Measurements from ENCODE around the gene LILRB5. TPM values are rescaled to one million over a fixed set of nuclear protein-coding genes. Genes with fewer than 3 reads are reported as not detected.
"Not testable (repeated sequence)": the region's sequence is repeated elsewhere in the genome, so short reads cannot be mapped to it uniquely, and the experiment has no call there.

The LILRB5 gene
- total RNA-seq, 1 experiment from 2014 or later: 0.07 TPM

DNA sequence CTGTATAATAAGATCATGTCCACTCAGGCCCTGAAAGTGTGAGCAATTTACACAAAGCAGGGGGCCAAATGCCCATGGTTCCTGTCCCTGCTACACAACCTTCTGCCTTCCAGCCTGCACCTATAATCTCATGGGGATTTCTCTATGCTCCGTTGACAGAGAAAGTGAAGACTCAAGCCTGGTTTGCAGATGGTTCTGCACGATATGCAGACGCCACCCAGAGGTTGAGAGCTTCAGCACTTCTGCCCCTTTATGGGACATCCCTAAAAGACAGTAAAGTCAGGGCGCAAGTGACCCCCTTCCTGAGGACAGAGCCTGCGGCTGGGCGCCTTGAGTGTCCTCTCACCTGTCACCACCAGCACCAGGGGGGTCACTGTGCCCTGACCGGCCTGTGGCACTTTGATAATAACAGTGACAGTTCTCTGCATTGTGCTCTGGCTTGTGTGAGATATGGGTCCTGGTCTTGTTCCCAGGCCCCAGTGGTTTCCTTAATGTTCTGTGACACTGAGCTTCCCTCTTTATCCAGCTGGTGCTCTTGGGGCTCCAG is 40.8 kb upstream of the LILRB5 start:
- H3K36me3 Mint-ChIP-seq: no peaks in the 10 kb centered on the region
- H3K4me1 Mint-ChIP-seq: peaks cover 4% of the 10 kb centered on the region
- H3K4me3 Mint-ChIP-seq: no peak overlapping the region
- no peak for TF ChIP-seq TCF7 (CRISPR knock-in tag; IDR thresholded peaks at IDR 0.05; ENCODE audit: low read depth)
- TF ChIP-seq, protein P1, sequence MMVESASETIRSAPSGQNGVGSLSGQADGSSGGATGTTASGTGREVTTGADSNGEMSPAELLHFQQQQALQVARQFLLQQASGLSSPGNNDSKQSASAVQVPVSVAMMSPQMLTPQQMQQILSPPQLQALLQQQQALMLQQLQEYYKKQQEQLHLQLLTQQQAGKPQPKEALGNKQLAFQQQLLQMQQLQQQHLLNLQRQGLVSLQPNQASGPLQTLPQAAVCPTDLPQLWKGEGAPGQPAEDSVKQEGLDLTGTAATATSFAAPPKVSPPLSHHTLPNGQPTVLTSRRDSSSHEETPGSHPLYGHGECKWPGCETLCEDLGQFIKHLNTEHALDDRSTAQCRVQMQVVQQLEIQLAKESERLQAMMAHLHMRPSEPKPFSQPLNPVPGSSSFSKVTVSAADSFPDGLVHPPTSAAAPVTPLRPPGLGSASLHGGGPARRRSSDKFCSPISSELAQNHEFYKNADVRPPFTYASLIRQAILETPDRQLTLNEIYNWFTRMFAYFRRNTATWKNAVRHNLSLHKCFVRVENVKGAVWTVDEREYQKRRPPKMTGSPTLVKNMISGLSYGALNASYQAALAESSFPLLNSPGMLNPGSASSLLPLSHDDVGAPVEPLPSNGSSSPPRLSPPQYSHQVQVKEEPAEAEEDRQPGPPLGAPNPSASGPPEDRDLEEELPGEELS (CRISPR knock-in tag; IDR thresholded peaks at IDR 0.05): no peak
- TF ChIP-seq KAT7 (CRISPR knock-in tag; IDR thresholded peaks at IDR 0.05; ENCODE audit: borderline replicate concordance): no peak
- POLR2A ChIA-PET: interaction anchor here (1.0 kb wide), 1 partner anchor 106 kb away, joined by 3 read pairs; no protein-coding TSS in a partner anchor
- peaks cover 56% of the 10 kb centered on the region for H3K27me3 Mint-ChIP-seq (ENCODE audit: low read depth)
- H3K9me3 Mint-ChIP-seq: no peaks in the 10 kb centered on the region
- no peak overlapping the region for H3K27ac Mint-ChIP-seq
- ATAC-seq (peak; percentile 62), DNase-seq (ENCODE audit: low spot score) (no peak)
- CTCF ChIA-PET: interaction anchor here (0.6 to 3.4 kb wide), 7 partner anchors 19 to 125 kb away, joined by 3 to 28 read pairs (median 4); partner anchors contain the start of genes MBOAT7 and TMC4

DNA sequence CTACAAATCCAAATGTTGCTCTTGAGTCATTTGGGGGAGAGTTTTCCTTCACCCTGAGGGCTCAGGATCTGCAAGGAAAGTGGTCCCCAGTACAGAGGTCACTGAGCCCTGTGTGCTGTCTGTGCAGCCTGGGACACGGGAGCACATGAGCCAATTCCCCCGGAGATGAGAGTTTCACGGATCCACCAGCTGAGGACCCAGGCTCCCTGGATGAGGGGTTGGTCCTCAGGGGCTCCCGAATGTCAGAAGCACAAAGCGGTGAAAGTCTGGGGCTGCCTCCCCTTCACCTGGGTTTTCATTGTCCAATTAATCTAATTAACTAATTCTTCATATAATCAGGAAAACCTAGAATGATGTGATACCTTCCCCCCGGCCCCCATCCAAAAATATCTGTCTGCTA is 37.5 kb upstream of the LILRB5 start:
- Mint-ChIP-seq H3K36me3 (no peaks in the 10 kb centered on the region), H3K9me3 (no peaks in the 10 kb centered on the region), H3K27ac (no peak overlapping the region), H3K4me1 (peaks cover 4% of the 10 kb centered on the region), H3K27me3 (ENCODE audit: low read depth) (peaks cover 54% of the 10 kb centered on the region), H3K4me3 (no peak overlapping the region)
- DNase-seq (ENCODE audit: low spot score) (no peak), ATAC-seq (no peak)
- CTCF ChIA-PET: no interaction called here
- POLR2A ChIA-PET: interaction anchor here (0.6 kb wide), 1 partner anchor 961 kb away, joined by 4 read pairs; no protein-coding TSS in a partner anchor
- no peak for TF ChIP-seq ZNF263 (CRISPR knock-in tag; IDR thresholded peaks at IDR 0.05; ENCODE audit: low read depth)

DNA sequence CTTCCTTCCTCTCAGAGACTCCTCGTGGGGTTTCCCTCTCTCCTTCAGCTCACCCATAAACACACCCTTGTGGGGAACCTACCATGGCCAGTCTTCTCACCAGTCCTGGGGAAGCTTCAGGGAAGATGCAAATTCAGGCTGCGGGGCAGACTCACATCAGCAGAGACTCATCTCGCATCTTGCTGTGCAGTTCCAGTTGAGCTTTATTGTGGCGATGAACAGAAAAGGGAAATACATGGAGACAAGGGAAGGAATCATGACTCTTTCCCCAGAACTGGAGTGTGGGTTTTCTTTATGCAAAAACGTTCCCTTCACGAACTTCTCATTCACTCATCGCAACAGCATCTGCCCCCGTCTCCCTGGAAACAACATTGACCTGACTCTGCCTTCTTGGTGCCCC is 32.1 kb upstream of the LILRB5 start:
- POLR2A ChIA-PET; CTCF ChIA-PET; ATAC-seq; H3K9me3 Mint-ChIP-seq; DNase-seq (ENCODE audit: low spot score); H3K4me1 Mint-ChIP-seq; H3K27ac Mint-ChIP-seq; H3K36me3 Mint-ChIP-seq; H3K4me3 Mint-ChIP-seq: not testable (repeated sequence)
- peaks cover 32% of the 10 kb centered on the region for H3K27me3 Mint-ChIP-seq (ENCODE audit: low read depth)

DNA sequence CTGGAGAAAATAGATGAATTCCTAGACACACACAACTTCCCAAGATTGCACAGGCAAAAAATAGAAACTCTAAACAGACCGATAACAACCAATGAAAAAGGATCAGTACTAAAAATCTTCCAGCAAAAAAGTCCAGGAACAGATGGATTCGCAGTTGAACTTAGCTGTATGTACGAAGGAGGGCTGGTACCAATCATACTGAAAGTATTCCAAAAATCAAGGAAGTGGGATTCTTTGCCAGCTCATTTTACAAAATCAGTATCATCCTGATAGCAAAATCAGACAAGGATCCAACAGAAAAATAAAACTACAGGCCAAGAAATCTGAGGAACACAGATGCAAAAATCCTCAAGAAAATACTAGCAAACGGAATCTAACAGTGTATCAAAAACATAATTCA is 30.4 kb upstream of the LILRB5 start:
- H3K4me3 Mint-ChIP-seq: no peak overlapping the region
- H3K4me1 Mint-ChIP-seq: no peaks in the 10 kb centered on the region
- peaks cover 17% of the 10 kb centered on the region for H3K27me3 Mint-ChIP-seq (ENCODE audit: low read depth)
- TF ChIP-seq ZNF219 (CRISPR knock-in tag; IDR thresholded peaks at IDR 0.05; ENCODE audit: borderline replicate concordance) (no peak), ZNF263 (CRISPR knock-in tag; IDR thresholded peaks at IDR 0.05; ENCODE audit: low read depth) (no peak), NFE2L1 (CRISPR knock-in tag; IDR thresholded peaks at IDR 0.05) (no peak)
- TF ChIP-seq, protein P2, sequence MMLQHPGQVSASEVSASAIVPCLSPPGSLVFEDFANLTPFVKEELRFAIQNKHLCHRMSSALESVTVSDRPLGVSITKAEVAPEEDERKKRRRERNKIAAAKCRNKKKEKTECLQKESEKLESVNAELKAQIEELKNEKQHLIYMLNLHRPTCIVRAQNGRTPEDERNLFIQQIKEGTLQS (CRISPR knock-in tag; conservative IDR thresholded peaks at IDR 0.05): no peak
- H3K9me3 Mint-ChIP-seq: no peaks in the 10 kb centered on the region
- POLR2A ChIA-PET: no interaction called here
- H3K27ac Mint-ChIP-seq: no peak overlapping the region
- no peak for DNase-seq (ENCODE audit: low spot score)
- CTCF ChIA-PET: interaction anchor here (0.5 to 1.3 kb wide), 2 partner anchors 22 to 118 kb away, joined by 3 read pairs; no protein-coding TSS in a partner anchor
- ATAC-seq: no peak
- H3K36me3 Mint-ChIP-seq: no peaks in the 10 kb centered on the region

DNA sequence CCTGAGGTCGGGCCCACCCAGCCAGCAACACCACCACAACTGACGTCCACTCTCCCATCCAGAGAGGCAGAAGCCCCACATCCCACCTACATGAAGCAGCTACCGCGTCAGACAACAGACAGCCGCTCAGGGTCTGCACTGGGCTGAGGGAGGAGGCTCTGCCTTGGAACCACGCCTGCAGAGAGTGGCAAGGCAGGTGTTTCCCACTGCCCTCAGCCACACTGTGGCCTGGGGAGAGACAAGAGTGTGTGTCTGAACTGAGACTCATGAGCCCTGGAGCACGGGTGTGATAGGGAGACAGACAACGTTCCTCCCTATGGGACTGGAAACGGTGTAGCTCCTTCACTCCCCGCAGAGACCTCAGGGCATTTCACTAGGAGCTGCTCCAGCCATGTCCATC is 29.2 kb upstream of the LILRB5 start:
- H3K4me1 Mint-ChIP-seq; H3K9me3 Mint-ChIP-seq; DNase-seq (ENCODE audit: low spot score); H3K36me3 Mint-ChIP-seq; POLR2A ChIA-PET; H3K27ac Mint-ChIP-seq; ATAC-seq; H3K4me3 Mint-ChIP-seq: not testable (repeated sequence)
- CTCF ChIA-PET: interaction anchor here (0.5 kb wide), 1 partner anchor 113 kb away, joined by 3 read pairs; the partner anchor contains the start of gene TMC4
- H3K27me3 Mint-ChIP-seq (ENCODE audit: low read depth): peaks cover 14% of the 10 kb centered on the region

DNA sequence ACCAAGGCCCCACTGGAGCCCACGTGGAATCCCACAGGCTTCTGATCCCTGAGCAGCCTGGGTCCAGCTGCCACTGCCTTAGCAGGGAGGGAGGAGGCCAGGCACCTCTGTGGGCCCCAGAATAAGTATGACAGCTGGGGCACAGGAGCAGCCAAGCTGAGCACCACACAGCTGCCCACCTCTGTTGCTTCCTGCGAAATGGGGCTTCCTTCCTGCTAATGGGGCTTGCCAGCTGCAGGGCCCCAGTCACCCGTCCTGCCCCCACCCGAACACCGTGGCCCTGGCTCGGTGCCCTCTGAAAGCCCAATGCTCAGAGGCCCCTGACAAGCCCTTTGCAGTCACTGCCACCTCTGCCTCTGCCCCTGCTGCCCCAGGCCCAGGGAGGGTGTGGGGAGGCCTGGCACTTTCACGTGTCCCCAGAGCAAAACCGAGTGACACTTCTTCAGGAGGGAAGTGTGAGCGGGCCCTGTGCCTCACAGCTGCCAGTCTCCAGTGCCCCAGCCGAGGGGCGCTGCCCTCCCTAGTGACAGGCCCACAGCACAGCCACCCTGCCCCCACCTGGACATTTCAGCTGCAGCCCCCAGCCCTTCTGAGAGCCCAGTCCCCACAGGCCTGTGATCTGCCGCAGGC is 28.5 kb upstream of the LILRB5 start:
- H3K27me3 Mint-ChIP-seq (ENCODE audit: low read depth); H3K9me3 Mint-ChIP-seq; CTCF ChIA-PET; POLR2A ChIA-PET; H3K4me3 Mint-ChIP-seq; H3K4me1 Mint-ChIP-seq; DNase-seq (ENCODE audit: low spot score); H3K27ac Mint-ChIP-seq; ATAC-seq; H3K36me3 Mint-ChIP-seq: not testable (repeated sequence)
